ENCODE results near the gene LYL1.

The LYL1 gene

GRCh38 chr19:13127811-13128575 lies 25.3 kb upstream of the LYL1 start:
- no peak for TF ChIP-seq CTCF (IDR thresholded peaks at IDR 0.05; ENCODE audit: low read depth, low read length)
- DNase-seq (ENCODE audit: extremely low read depth, low read depth): no peak

GRCh38 chr19:13127051-13127450 lies 24.4 kb upstream of the LYL1 start:
- TF ChIP-seq CTCF (IDR thresholded peaks at IDR 0.05; ENCODE audit: low read depth, low read length): no peak
- no peak for DNase-seq (ENCODE audit: extremely low read depth, low read depth)

GRCh38 chr19:13122980-13123957 lies 20.6 kb upstream of the LYL1 start:
- no peak for TF ChIP-seq CTCF (IDR thresholded peaks at IDR 0.05; ENCODE audit: low read depth, low read length)
- no peak for DNase-seq (ENCODE audit: extremely low read depth, low read depth)

DNA sequence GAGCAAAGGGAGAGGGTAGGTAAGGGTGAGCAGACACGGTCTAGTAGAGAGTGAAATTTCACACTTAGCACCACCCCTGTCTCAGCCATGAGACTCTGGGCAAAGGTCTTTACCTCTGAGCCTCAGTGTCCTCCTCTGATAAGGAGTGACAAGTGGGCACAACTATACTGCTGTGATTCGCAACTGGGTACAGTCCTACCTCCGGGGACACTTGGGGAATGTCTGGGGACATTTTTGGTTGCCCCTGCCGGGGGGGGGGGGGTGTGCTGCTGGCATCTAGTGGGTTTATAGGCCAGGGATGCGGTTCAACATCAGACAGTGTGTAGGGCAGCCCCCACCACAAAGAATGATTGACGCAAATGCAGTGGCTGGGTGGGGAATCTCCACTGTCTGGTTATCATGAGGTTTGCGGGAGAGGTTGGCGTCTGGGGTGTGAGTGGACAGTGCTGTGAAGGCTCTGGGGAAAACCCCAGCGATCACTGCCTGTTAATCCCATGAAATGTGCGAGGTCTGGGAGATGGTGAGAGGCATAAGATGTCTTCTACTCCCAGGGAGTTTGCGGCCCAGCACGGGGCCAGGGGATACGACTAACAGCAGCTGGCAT lies 19.7 kb upstream of the LYL1 start:
- no peak for TF ChIP-seq CTCF (IDR thresholded peaks at IDR 0.05; ENCODE audit: low read depth, low read length)
- no peak for DNase-seq (ENCODE audit: extremely low read depth, low read depth)

- TF ChIP-seq CTCF (IDR thresholded peaks at IDR 0.05; ENCODE audit: low read depth, low read length): no peak
- DNase-seq (ENCODE audit: extremely low read depth, low read depth): no peak
Measured at GRCh38 chr19:13121551-13122274, 19.1 kb upstream of the LYL1 start.

GRCh38 chr19:13120817-13121216 lies 18.2 kb upstream of the LYL1 start:
- no peak for TF ChIP-seq CTCF (IDR thresholded peaks at IDR 0.05; ENCODE audit: low read depth, low read length)
- DNase-seq (ENCODE audit: extremely low read depth, low read depth): no peak

All from AG09319 (cell line).